Astrocyte (in vitro differentiated cells and primary cell): ENCODE data around the gene PDE4A. TPM values are rescaled to one million over a fixed set of nuclear protein-coding genes. Genes with fewer than 3 reads are reported as not detected.

Experiments used
- DNase-seq: peaks from one replicate; pipeline ENCODE4 v3.0.0-alpha.2; 2010; ENCODE audit warnings: low read depth
- FAIRE-seq: peaks from 2 replicates; lab custom pipeline; 2011; peaks lifted over from hg19 to GRCh38; lab: Jason Lieb, UNC
- H2AFZ ChIP-seq: 2 replicates; pipeline ENCODE4 v1.6.0; 2012; ENCODE audit warnings: low read depth, low read length, inconsistent platforms
- H3K27ac ChIP-seq: 2 replicates; pipeline ENCODE4 v1.5.1; 2011; ENCODE audit warnings: low read depth, low read length, inconsistent platforms
- H3K27me3 ChIP-seq: 2 replicates; pipeline ENCODE4 v1.6.0; 2011; ENCODE audit warnings: low read length, inconsistent platforms; ENCODE audit not compliant: insufficient read depth
- H3K36me3 ChIP-seq: 2 replicates; pipeline ENCODE4 v1.5.1; 2011; ENCODE audit warnings: low read length, inconsistent platforms; ENCODE audit not compliant: insufficient read depth
- H3K4me1 ChIP-seq: 2 replicates; pipeline ENCODE4 v1.5.1; 2011; ENCODE audit warnings: low read length, inconsistent platforms; ENCODE audit not compliant: insufficient read depth
- H3K4me2 ChIP-seq: 2 replicates; pipeline ENCODE4 v1.6.0; 2012; ENCODE audit warnings: low read length, inconsistent platforms
- H3K4me3 ChIP-seq: 2 replicates; pipeline ENCODE4 v1.5.1; 2011; ENCODE audit warnings: low read depth, mild to moderate bottlenecking, low read length, inconsistent platforms; ENCODE audit not compliant: insufficient read depth
- H3K79me2 ChIP-seq: 2 replicates; pipeline ENCODE4 v1.6.0; 2012; ENCODE audit warnings: mild to moderate bottlenecking, low read length, inconsistent platforms; ENCODE audit not compliant: insufficient read depth
- H3K9ac ChIP-seq: 2 replicates; pipeline ENCODE4 v1.6.0; 2012; ENCODE audit warnings: mild to moderate bottlenecking, low read length, inconsistent platforms
- H3K9me3 ChIP-seq: 2 replicates; pipeline ENCODE4 v1.5.1; 2012; ENCODE audit warnings: low read depth, mild to moderate bottlenecking, low read length, inconsistent platforms; ENCODE audit not compliant: insufficient read depth
- H4K20me1 ChIP-seq: 2 replicates; pipeline ENCODE4 v1.6.0; 2012; ENCODE audit warnings: low read length, inconsistent platforms; ENCODE audit not compliant: insufficient read depth
- H3K27ac Mint-ChIP-seq: one replicate; pipeline ENCODE4 v1.8.0; 2021; ENCODE audit warnings: mild to moderate bottlenecking, mixed read lengths; ENCODE audit not compliant: unreplicated experiment
- H3K27me3 Mint-ChIP-seq: one replicate; pipeline ENCODE4 v1.8.0; 2021; ENCODE audit warnings: low read depth, mixed read lengths; ENCODE audit not compliant: unreplicated experiment
- H3K36me3 Mint-ChIP-seq: one replicate; pipeline ENCODE4 v1.8.0; 2021; ENCODE audit warnings: low read depth, mixed read lengths; ENCODE audit not compliant: unreplicated experiment
- H3K4me1 Mint-ChIP-seq: one replicate; pipeline ENCODE4 v1.8.0; 2021; ENCODE audit warnings: low read depth, mixed read lengths; ENCODE audit not compliant: unreplicated experiment
- H3K4me3 Mint-ChIP-seq: one replicate; pipeline ENCODE4 v1.8.0; 2021; ENCODE audit warnings: mild to moderate bottlenecking, moderate library complexity, mixed read lengths; ENCODE audit not compliant: unreplicated experiment
- H3K9me3 Mint-ChIP-seq: one replicate; pipeline ENCODE4 v1.8.0; 2021; ENCODE audit warnings: mild to moderate bottlenecking, mixed read lengths; ENCODE audit not compliant: unreplicated experiment
- EZH2 ChIP-seq: IDR thresholded peaks from 2 replicates; pipeline ENCODE4 v1.6.1; 2012; ENCODE audit warnings: mild to moderate bottlenecking, low read length, inconsistent platforms; ENCODE audit not compliant: insufficient read depth
- total RNA-seq: library from RNA; stranded (reverse); gene quantifications from 2 replicates; pipeline ENCODE4 v1.2.1, GENCODE V29; 2021
- TF ChIP-seq, protein P1 (sequence below): IDR thresholded peaks from 2 replicates; pipeline ENCODE4 v1.5.1; 2011; ENCODE audit warnings: low read depth, mild to moderate bottlenecking, inconsistent platforms, low read length, moderate library complexity; ENCODE audit not compliant: insufficient read depth

The PDE4A gene
- total RNA-seq, 1 donor from 2014 or later: 3.2 TPM

- peaks cover 73% of the 10 kb centered on the region for H3K79me2 ChIP-seq
- no peak for FAIRE-seq
- no peak overlapping the region for H3K9ac ChIP-seq
- Mint-ChIP-seq H3K4me3 (no peak overlapping the region), H3K36me3 (peaks cover 22% of the 10 kb centered on the region), H3K4me1 (peaks cover 15% of the 10 kb centered on the region), H3K27me3 (no peaks in the 10 kb centered on the region), H3K27ac (no peak overlapping the region), H3K9me3 (no peaks in the 10 kb centered on the region)
- no peak overlapping the region for H3K4me3 ChIP-seq
- no peak overlapping the region for H3K27ac ChIP-seq
- peaks cover 24% of the 10 kb centered on the region for H3K4me1 ChIP-seq
- H3K4me2 ChIP-seq: no peak overlapping the region
- peaks cover 15% of the 10 kb centered on the region for H3K36me3 ChIP-seq
- H4K20me1 ChIP-seq: peaks cover 74% of the 10 kb centered on the region
- no peak overlapping the region for H2AFZ ChIP-seq
- TF ChIP-seq, protein P1, sequence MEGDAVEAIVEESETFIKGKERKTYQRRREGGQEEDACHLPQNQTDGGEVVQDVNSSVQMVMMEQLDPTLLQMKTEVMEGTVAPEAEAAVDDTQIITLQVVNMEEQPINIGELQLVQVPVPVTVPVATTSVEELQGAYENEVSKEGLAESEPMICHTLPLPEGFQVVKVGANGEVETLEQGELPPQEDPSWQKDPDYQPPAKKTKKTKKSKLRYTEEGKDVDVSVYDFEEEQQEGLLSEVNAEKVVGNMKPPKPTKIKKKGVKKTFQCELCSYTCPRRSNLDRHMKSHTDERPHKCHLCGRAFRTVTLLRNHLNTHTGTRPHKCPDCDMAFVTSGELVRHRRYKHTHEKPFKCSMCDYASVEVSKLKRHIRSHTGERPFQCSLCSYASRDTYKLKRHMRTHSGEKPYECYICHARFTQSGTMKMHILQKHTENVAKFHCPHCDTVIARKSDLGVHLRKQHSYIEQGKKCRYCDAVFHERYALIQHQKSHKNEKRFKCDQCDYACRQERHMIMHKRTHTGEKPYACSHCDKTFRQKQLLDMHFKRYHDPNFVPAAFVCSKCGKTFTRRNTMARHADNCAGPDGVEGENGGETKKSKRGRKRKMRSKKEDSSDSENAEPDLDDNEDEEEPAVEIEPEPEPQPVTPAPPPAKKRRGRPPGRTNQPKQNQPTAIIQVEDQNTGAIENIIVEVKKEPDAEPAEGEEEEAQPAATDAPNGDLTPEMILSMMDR: no peak
- TF ChIP-seq EZH2: no peak
- no peaks in the 10 kb centered on the region for H3K9me3 ChIP-seq
- no peak for DNase-seq
- no peaks in the 10 kb centered on the region for H3K27me3 ChIP-seq
These were observed 20.5 kb upstream of the PDE4A start for GRCh38 chr19:10399878-10400277.

DNA sequence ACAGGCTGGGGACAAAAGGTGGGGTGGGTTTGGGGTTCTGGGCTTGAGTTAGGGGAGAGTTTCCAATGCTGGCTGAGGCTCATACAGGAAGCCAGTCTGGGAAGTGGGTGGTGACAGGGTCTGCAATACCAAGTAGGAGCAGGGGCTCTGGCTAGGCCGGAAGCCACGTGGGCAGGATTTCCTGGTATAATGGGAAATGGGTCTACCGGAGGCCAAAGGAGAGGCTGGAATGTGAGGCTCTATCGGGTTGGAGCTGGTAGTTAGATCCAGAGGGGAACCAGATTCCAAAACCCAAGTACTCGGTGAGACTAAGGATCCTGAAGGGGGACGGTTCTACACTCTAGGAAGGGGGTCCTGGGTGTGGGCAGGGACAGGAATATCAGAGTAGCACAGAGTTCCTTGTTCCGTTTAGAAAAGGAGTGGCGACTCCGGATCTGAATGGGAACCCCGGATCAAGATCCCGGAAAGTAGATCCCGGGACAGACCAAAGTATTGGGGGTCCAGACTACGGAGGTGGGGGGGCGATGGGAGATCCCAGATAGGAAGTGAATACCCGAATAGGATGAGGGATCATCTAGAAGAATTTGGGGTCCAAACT, 17.8 kb upstream of the PDE4A start:
- Mint-ChIP-seq H3K4me3 (peak overlapping the region; percentile 99), H3K36me3 (peaks cover 18% of the 10 kb centered on the region), H3K4me1 (peaks cover 15% of the 10 kb centered on the region), H3K27ac (peak overlapping the region; percentile 94), H3K9me3 (no peaks in the 10 kb centered on the region), H3K27me3 (peaks cover 11% of the 10 kb centered on the region)
- no peak for DNase-seq
- Histone ChIP-seq H3K4me3 (peak overlapping the region; percentile 99), H3K27ac (peak overlapping the region; percentile 78), H3K9me3 (no peaks in the 10 kb centered on the region), H3K9ac (peak overlapping the region; percentile 99), H2AFZ (no peak overlapping the region), H4K20me1 (peaks cover 51% of the 10 kb centered on the region), H3K27me3 (peaks cover 2% of the 10 kb centered on the region), H3K4me2 (peak overlapping the region; percentile 92), H3K36me3 (peaks cover 11% of the 10 kb centered on the region), H3K4me1 (peaks cover 24% of the 10 kb centered on the region), H3K79me2 (peaks cover 58% of the 10 kb centered on the region)
- FAIRE-seq: no peak
- no peak for TF ChIP-seq EZH2
- TF ChIP-seq, protein P1: no peak
